BLaER1 (cell line): ENCODE data around the gene ZNF652.

Experiments
- H3K27ac ChIP-seq: shearing (Covaris generic); formaldehyde crosslinking; 2 replicates; pipeline ENCODE4 v1.8.1; 2022
- H3K27me3 ChIP-seq: shearing (Covaris generic); formaldehyde crosslinking; 2 replicates; pipeline ENCODE4 v1.8.1; 2022
- H3K36me3 ChIP-seq: shearing (Covaris generic); formaldehyde crosslinking; 2 replicates; pipeline ENCODE4 v1.8.1; 2022
- H3K4me1 ChIP-seq: shearing (Covaris generic); formaldehyde crosslinking; 2 replicates; pipeline ENCODE4 v1.8.1; 2022
- H3K4me2 ChIP-seq: shearing (Covaris generic); formaldehyde crosslinking; 2 replicates; pipeline ENCODE4 v1.8.1; 2022
- H3K4me3 ChIP-seq: shearing (Covaris generic); formaldehyde crosslinking; 2 replicates; pipeline ENCODE4 v1.8.1; 2022
- H3K9ac ChIP-seq: shearing (Covaris generic); formaldehyde crosslinking; 2 replicates; pipeline ENCODE4 v1.8.1; 2022
- H3K9me3 ChIP-seq: shearing (Covaris generic); formaldehyde crosslinking; 2 replicates; pipeline ENCODE4 v1.8.1; 2022
- H4K20me1 ChIP-seq: shearing (Covaris generic); formaldehyde crosslinking; 2 replicates; pipeline ENCODE4 v1.8.1; 2022
- Cebpa-rat ChIP-seq: shearing (Covaris generic); IDR thresholded peaks from 2 replicates; pipeline ENCODE4 v1.8.1; 2022

The ZNF652 gene

DNA sequence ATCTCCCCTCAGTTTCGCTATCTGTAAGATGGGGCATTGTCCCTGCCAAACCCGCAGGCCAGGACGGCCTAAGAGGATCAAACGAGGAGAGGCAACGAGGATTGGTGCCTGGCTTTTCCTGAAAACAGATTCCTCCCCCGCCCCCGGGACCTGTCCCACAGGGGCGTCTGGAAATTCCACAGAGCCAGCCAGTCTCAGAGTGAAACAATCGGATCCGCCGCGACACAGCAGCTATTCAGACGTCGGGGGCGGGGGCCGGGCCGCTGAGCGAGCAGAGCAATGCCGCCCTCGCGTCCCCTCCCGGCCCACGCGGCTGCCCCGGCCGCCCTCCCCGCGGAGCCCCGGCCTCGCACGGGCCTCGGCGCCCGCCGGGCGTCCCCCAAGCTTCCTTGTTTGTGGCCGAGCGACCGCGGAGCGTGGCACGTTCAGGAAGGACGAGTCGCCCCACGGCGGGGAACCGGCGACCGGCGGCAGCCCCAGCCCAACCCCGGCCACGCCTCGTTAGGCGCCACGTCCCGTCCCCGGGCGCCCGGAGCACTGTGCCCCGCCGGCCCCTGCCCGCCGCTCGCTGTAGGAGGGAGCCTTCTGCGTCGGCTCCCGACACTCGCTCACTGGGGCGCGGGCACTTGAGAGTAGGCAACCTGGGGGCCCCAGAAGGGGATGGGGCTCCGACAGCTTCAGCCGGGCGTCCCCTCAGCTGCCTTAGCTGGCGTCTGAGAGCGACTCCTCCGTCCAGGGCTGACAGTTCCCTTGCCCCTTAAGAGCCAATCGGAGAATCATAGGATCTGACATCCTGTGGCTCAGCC is 101.8 kb downstream of the ZNF652 start:
- TF ChIP-seq Cebpa-rat = no peak
- Histone ChIP-seq H4K20me1 (no peaks in the 10 kb centered on the region), H3K4me3 (peak overlapping the region; percentile 70), H3K4me1 (peaks cover 48% of the 10 kb centered on the region), H3K27me3 (peaks cover 10% of the 10 kb centered on the region), H3K27ac (peak overlapping the region; percentile 36), H3K9ac (peak overlapping the region; percentile 74), H3K4me2 (peak overlapping the region; percentile 83), H3K9me3 (no peaks in the 10 kb centered on the region), H3K36me3 (no peaks in the 10 kb centered on the region)

DNA sequence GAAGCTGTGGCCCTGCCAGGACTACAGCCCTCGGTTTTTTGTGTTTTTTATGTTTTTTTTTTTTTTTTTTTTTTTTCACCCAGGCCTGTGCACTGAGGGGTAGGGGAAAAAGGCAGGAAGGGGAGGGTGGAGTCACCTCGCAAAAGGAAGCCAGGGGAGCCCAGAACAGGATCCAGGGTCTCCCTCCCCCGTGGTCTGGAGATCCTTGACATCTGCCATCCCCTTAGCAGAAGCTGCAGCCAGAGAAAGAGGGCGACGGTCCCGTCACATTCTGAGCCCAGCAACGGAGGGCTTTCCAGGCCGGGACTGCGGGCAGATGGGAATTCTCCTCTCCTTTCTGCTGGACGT is 102.4 kb downstream of the ZNF652 start:
- H4K20me1 ChIP-seq = no peaks in the 10 kb centered on the region
- no peaks in the 10 kb centered on the region for H3K9me3 ChIP-seq
- peaks cover 10% of the 10 kb centered on the region for H3K27me3 ChIP-seq
- no peaks in the 10 kb centered on the region for H3K36me3 ChIP-seq
- no peak for TF ChIP-seq Cebpa-rat
- peak overlapping the region; percentile 70 for H3K4me3 ChIP-seq
- peak overlapping the region; percentile 36; the same call in 1 of the 2 replicates for H3K27ac ChIP-seq
- peak overlapping the region; percentile 74 for H3K9ac ChIP-seq
- peaks cover 42% of the 10 kb centered on the region for H3K4me1 ChIP-seq
- H3K4me2 ChIP-seq = peak overlapping the region; percentile 83

DNA sequence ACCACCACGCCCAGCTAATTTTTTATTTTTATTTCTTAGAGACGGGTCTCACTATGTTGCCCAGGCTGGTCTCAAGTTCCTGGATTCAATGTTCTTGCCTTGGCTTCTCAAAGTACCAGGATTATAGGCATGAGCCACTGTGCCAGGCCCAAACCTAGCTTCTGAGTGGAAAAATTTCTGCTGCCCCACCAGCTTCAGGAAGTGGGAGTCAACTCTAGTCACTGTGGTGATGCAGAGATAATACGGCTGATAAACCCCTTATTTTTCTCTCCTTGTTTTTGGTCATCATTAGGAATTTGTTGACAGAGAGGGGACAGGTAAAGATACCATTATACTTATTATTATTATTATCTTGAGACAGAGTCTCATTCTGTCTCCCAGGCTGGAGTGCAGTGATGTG is 103.7 kb downstream of the ZNF652 start:
- no peak for TF ChIP-seq Cebpa-rat
- H3K27me3 ChIP-seq = peaks cover 10% of the 10 kb centered on the region
- no peaks in the 10 kb centered on the region for H4K20me1 ChIP-seq
- no peaks in the 10 kb centered on the region for H3K9me3 ChIP-seq
- H3K4me2 ChIP-seq = no peak overlapping the region
- H3K4me3 ChIP-seq = no peak overlapping the region
- H3K27ac ChIP-seq = no peak overlapping the region
- H3K9ac ChIP-seq = no peak overlapping the region
- no peaks in the 10 kb centered on the region for H3K36me3 ChIP-seq
- peaks cover 44% of the 10 kb centered on the region for H3K4me1 ChIP-seq

- TF ChIP-seq Cebpa-rat = no peak
- no peak overlapping the region for H3K4me3 ChIP-seq
- H3K27me3 ChIP-seq = no peaks in the 10 kb centered on the region
- no peaks in the 10 kb centered on the region for H3K36me3 ChIP-seq
- no peak overlapping the region for H3K27ac ChIP-seq
- no peaks in the 10 kb centered on the region for H3K9me3 ChIP-seq
- H3K9ac ChIP-seq = no peak overlapping the region
- H3K4me2 ChIP-seq = no peak overlapping the region
- H4K20me1 ChIP-seq = no peaks in the 10 kb centered on the region
- H3K4me1 ChIP-seq = peaks cover 50% of the 10 kb centered on the region
These were observed 106.9 kb downstream of the ZNF652 start for GRCh38 chr17:49255125-49255524.

- no peak for TF ChIP-seq Cebpa-rat
- no peak overlapping the region for H3K27ac ChIP-seq
- H4K20me1 ChIP-seq = no peaks in the 10 kb centered on the region
- no peaks in the 10 kb centered on the region for H3K9me3 ChIP-seq
- no peaks in the 10 kb centered on the region for H3K27me3 ChIP-seq
- H3K4me1 ChIP-seq = peaks cover 52% of the 10 kb centered on the region
- no peaks in the 10 kb centered on the region for H3K36me3 ChIP-seq
- no peak overlapping the region for H3K9ac ChIP-seq
- no peak overlapping the region for H3K4me3 ChIP-seq
- no peak overlapping the region for H3K4me2 ChIP-seq
These were observed 108.0 kb downstream of the ZNF652 start for GRCh38 chr17:49254066-49254465.

DNA sequence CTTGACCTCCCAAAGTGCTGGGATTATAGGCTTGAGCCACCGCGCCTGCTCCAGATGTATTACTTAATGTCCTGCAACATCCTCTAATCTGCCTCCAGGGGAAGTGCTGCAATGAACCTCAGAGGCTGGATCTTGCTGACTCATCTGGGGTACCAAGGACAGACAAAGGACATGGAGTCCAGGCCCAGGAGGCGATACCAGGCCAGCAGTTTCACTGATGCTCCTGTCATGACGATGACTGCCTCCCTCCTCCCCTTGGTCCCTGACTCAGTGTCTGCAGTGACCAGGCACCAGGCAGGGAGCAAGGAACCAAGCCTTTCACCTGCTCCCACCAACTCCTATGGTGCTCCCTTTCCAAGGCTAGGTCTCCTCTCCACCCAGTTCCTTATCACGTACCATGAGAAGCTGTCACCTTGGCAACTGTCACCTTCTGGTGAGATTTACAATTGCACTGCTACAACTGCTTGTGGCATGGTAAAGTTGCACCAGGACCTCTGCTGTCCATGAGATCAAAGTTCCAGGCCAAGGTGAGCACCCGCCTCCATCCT is 109.8 kb downstream of the ZNF652 start:
- H3K4me1 ChIP-seq = peaks cover 64% of the 10 kb centered on the region
- TF ChIP-seq Cebpa-rat = no peak
- no peaks in the 10 kb centered on the region for H3K27me3 ChIP-seq
- no peak overlapping the region for H3K4me2 ChIP-seq
- no peak overlapping the region for H3K27ac ChIP-seq
- H4K20me1 ChIP-seq = no peaks in the 10 kb centered on the region
- no peak overlapping the region for H3K4me3 ChIP-seq
- H3K36me3 ChIP-seq = no peaks in the 10 kb centered on the region
- H3K9me3 ChIP-seq = no peaks in the 10 kb centered on the region
- H3K9ac ChIP-seq = no peak overlapping the region

GRCh38 chr17:49249890-49250522 is 112.0 kb downstream of the ZNF652 start:
- H3K4me3 ChIP-seq = no peak overlapping the region
- H3K27ac ChIP-seq = peak overlapping the region; percentile 42; the same call in 1 of the 2 replicates
- no peaks in the 10 kb centered on the region for H4K20me1 ChIP-seq
- H3K9ac ChIP-seq = no peak overlapping the region
- H3K4me2 ChIP-seq = peak overlapping the region; percentile 86
- TF ChIP-seq Cebpa-rat = no peak
- no peaks in the 10 kb centered on the region for H3K9me3 ChIP-seq
- no peaks in the 10 kb centered on the region for H3K36me3 ChIP-seq
- no peaks in the 10 kb centered on the region for H3K27me3 ChIP-seq
- peaks cover 61% of the 10 kb centered on the region for H3K4me1 ChIP-seq

DNA sequence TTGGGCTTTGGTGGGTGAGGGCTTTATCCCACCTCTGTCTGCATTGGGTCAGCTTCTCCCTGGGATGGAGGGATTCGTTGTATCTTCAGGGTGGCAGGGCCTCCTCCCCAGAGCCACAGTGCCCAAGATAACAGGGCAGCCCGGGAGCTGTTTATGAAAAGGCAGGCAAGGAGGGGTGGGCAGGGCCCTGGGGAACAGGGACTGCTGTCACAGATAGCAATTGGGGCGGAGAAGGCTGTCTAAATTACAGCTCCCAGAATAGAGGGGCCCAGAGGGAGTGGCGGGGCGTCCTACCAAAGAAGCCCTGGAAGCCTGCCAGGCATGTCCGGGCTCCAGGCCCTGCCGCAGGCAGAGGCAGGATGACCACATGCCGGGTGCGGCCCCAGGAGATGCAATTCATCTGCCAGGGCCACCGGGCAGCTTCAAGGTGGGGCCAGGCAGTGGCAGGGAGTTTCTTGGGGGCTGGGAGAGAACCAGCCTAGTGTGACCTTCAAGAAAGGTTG is 112.7 kb downstream of the ZNF652 start:
- Histone ChIP-seq H3K9ac (peak overlapping the region; percentile 12; the same call in 1 of the 2 replicates), H3K4me1 (peaks cover 61% of the 10 kb centered on the region), H3K4me3 (peak overlapping the region; percentile 44; the same call in 1 of the 2 replicates), H3K9me3 (no peaks in the 10 kb centered on the region), H3K4me2 (peak overlapping the region; percentile 86), H4K20me1 (no peaks in the 10 kb centered on the region), H3K27ac (peak overlapping the region; percentile 42; the same call in 1 of the 2 replicates), H3K27me3 (no peaks in the 10 kb centered on the region), H3K36me3 (no peaks in the 10 kb centered on the region)
- TF ChIP-seq Cebpa-rat = no peak

- TF ChIP-seq Cebpa-rat = no peak
- peak overlapping the region; percentile 86; the same call in 1 of the 2 replicates for H3K4me2 ChIP-seq
- no peaks in the 10 kb centered on the region for H3K36me3 ChIP-seq
- H3K4me3 ChIP-seq = no peak overlapping the region
- no peaks in the 10 kb centered on the region for H3K27me3 ChIP-seq
- H3K27ac ChIP-seq = no peak overlapping the region
- H4K20me1 ChIP-seq = no peaks in the 10 kb centered on the region
- H3K9ac ChIP-seq = no peak overlapping the region
- no peaks in the 10 kb centered on the region for H3K9me3 ChIP-seq
- H3K4me1 ChIP-seq = peaks cover 55% of the 10 kb centered on the region
These were observed 114.1 kb downstream of the ZNF652 start for GRCh38 chr17:49247944-49248343.

- TF ChIP-seq Cebpa-rat = no peak
- Histone ChIP-seq H3K36me3 (no peaks in the 10 kb centered on the region), H3K4me2 (no peak overlapping the region), H3K9me3 (no peaks in the 10 kb centered on the region), H3K4me3 (no peak overlapping the region), H4K20me1 (no peaks in the 10 kb centered on the region), H3K27ac (no peak overlapping the region), H3K9ac (no peak overlapping the region), H3K27me3 (no peaks in the 10 kb centered on the region), H3K4me1 (peaks cover 27% of the 10 kb centered on the region)
These were observed 117.2 kb downstream of the ZNF652 start for GRCh38 chr17:49244839-49245238.
